Measurements from ENCODE around the gene ABHD11. TPM values are rescaled to one million over a fixed set of nuclear protein-coding genes. Genes with fewer than 3 reads are reported as not detected.

Gene ABHD11
- total and polyA plus RNA-seq, 4 donors, result 5.1 to 7.6 (median 6.6) TPM

- Histone ChIP-seq H3K9me3 (ENCODE audit: control insufficient read depth in 4 of 4, low read length in 3 of 4) (no peaks in the 10 kb centered on the region), H3K4me3 (ENCODE audit: low read depth in 1 of 3, low read length in 3 of 3) (no peak overlapping the region), H3K36me3 (ENCODE audit: control insufficient read depth in 4 of 4, insufficient read depth in 3 of 4, low read depth in 1 of 4, low read length in 3 of 4) (peaks cover 12 to 61% (median 23%) of the 10 kb centered on the region in 4 donors), H3K27ac (ENCODE audit: low read depth in 1 of 2, low read length in 2 of 2) (no peak overlapping the region), H3K9ac (ENCODE audit: low read depth in 1 of 2, low read length in 2 of 2) (no peak overlapping the region), H3K27me3 (ENCODE audit: control insufficient read depth in 4 of 4, insufficient read depth in 4 of 4, low read length in 3 of 4) (no peaks in the 10 kb centered on the region), H3K4me1 (ENCODE audit: control insufficient read depth in 4 of 4, insufficient read depth in 4 of 4, low read length in 3 of 4) (no peaks in the 10 kb centered on the region)
- DNase-seq (ENCODE audit: low spot score), result no peak
- TF ChIP-seq FOXA2 (IDR thresholded peaks at IDR 0.05), result no peak
- WGBS, result 93% methylated on average over 7 of the region's 7 CpGs
These were observed 40.2 kb downstream of the ABHD11 start for GRCh38 chr7:73698410-73698809.

GRCh38 chr7:73696372-73696771 is 42.2 kb downstream of the ABHD11 start:
- no peaks in the 10 kb centered on the region for H3K4me1 ChIP-seq (ENCODE audit: control insufficient read depth in 4 of 4, insufficient read depth in 4 of 4, low read length in 3 of 4)
- H3K4me3 ChIP-seq (ENCODE audit: low read depth in 1 of 3, low read length in 3 of 3), result no peak overlapping the region
- no peaks in the 10 kb centered on the region for H3K9me3 ChIP-seq (ENCODE audit: control insufficient read depth in 4 of 4, low read length in 3 of 4)
- peaks cover 13 to 81% (median 30%) of the 10 kb centered on the region in 4 donors for H3K36me3 ChIP-seq (ENCODE audit: control insufficient read depth in 4 of 4, insufficient read depth in 3 of 4, low read depth in 1 of 4, low read length in 3 of 4)
- 94% methylated on average over 4 of the region's 4 CpGs for whole genome bisulfite sequencing
- no peak for DNase-seq (ENCODE audit: low spot score)
- TF ChIP-seq ZBTB33 (IDR thresholded peaks at IDR 0.05) (no peak), RAD21 (IDR thresholded peaks at IDR 0.05) (no peak), ATF3 (IDR thresholded peaks at IDR 0.05) (no peak), YY1 (IDR thresholded peaks at IDR 0.05) (no peak), HNF4A (conservative IDR thresholded peaks at IDR 0.05) (no peak), REST (IDR thresholded peaks at IDR 0.05) (no peak), FOXA1 (IDR thresholded peaks at IDR 0.05) (no peak), CTCF (IDR thresholded peaks at IDR 0.05; ENCODE audit: low read depth, low read length, missing input control) (no peak), HNF4G (IDR thresholded peaks at IDR 0.05) (no peak), FOXA2 (IDR thresholded peaks at IDR 0.05) (no peak), SP1 (IDR thresholded peaks at IDR 0.05) (no peak), JUND (IDR thresholded peaks at IDR 0.05) (no peak)
- no peak overlapping the region for H3K9ac ChIP-seq (ENCODE audit: low read depth in 1 of 2, low read length in 2 of 2)
- H3K27ac ChIP-seq (ENCODE audit: low read depth in 1 of 2, low read length in 2 of 2), result no peak overlapping the region
- no peaks in the 10 kb centered on the region for H3K27me3 ChIP-seq (ENCODE audit: control insufficient read depth in 4 of 4, insufficient read depth in 4 of 4, low read length in 3 of 4)

All from liver (tissue), 9 donors.